ENCODE results near the gene TMEM117.

The TMEM117 gene

GRCh38 chr12:44397631-44398030 lies 561.8 kb downstream of the TMEM117 start:
- no peaks in the 10 kb centered on the region for H3K9me3 ChIP-seq (ENCODE audit: control insufficient read depth, low read length)
- no peak overlapping the region for H3K4me3 ChIP-seq (ENCODE audit: insufficient read depth, low read depth, low read length)
- no peaks in the 10 kb centered on the region for H3K4me1 ChIP-seq (ENCODE audit: control insufficient read depth, insufficient read depth, low read length)
- H3K36me3 ChIP-seq (ENCODE audit: control insufficient read depth, insufficient read depth, low read length): no peaks in the 10 kb centered on the region
- no peaks in the 10 kb centered on the region for H3K27me3 ChIP-seq (ENCODE audit: control insufficient read depth, insufficient read depth, low read length, poor library complexity, severe bottlenecking)
- 94 to 100% methylated on average over 2 to 3 of the region's 3 CpGs for WGBS, 2 experiments
- H3K27ac ChIP-seq (ENCODE audit: insufficient read depth, low read depth, low read length, poor library complexity, severe bottlenecking): no peak overlapping the region

DNA sequence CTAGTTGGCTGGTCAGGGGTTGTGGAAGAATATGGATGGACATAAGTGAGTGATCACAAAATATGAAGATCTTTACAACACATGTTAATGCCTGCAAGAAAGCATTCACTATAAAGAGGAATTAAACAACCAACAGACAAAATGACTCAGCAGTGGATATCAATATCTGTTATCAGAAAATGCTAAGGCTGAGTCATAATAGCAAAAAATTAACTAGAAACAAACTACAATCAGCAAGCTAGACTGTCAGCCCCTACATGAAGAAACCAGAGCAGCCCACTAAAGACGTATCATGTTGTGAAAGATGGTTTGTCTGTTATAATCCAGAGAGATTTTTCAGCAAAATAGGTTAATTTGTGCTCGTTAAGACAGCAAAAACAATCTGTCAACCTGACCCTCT lies 567.3 kb downstream of the TMEM117 start:
- no peak overlapping the region for H3K4me3 ChIP-seq (ENCODE audit: insufficient read depth, low read depth, low read length)
- 90% methylated on average over 2 of the region's 2 CpGs for WGBS, 2 experiments
- H3K27me3 ChIP-seq (ENCODE audit: control insufficient read depth, insufficient read depth, low read length, poor library complexity, severe bottlenecking): no peaks in the 10 kb centered on the region
- H3K36me3 ChIP-seq (ENCODE audit: control insufficient read depth, insufficient read depth, low read length): no peaks in the 10 kb centered on the region
- no peak overlapping the region for H3K27ac ChIP-seq (ENCODE audit: insufficient read depth, low read depth, low read length, poor library complexity, severe bottlenecking)
- H3K4me1 ChIP-seq (ENCODE audit: control insufficient read depth, insufficient read depth, low read length): no peaks in the 10 kb centered on the region
- H3K9me3 ChIP-seq (ENCODE audit: control insufficient read depth, low read length): no peaks in the 10 kb centered on the region

- Histone ChIP-seq H3K4me3 (ENCODE audit: insufficient read depth, low read depth, low read length) (no peak overlapping the region), H3K27me3 (ENCODE audit: control insufficient read depth, insufficient read depth, low read length, poor library complexity, severe bottlenecking) (no peaks in the 10 kb centered on the region), H3K9me3 (ENCODE audit: control insufficient read depth, low read length) (no peaks in the 10 kb centered on the region), H3K4me1 (ENCODE audit: control insufficient read depth, insufficient read depth, low read length) (no peaks in the 10 kb centered on the region), H3K27ac (ENCODE audit: insufficient read depth, low read depth, low read length, poor library complexity, severe bottlenecking) (no peak overlapping the region), H3K36me3 (ENCODE audit: control insufficient read depth, insufficient read depth, low read length) (no peaks in the 10 kb centered on the region)
- WGBS, 2 experiments: 34% methylated on average over 4 of the region's 4 CpGs
Observed at GRCh38 chr12:44405297-44405696, 569.4 kb downstream of the TMEM117 start.

DNA sequence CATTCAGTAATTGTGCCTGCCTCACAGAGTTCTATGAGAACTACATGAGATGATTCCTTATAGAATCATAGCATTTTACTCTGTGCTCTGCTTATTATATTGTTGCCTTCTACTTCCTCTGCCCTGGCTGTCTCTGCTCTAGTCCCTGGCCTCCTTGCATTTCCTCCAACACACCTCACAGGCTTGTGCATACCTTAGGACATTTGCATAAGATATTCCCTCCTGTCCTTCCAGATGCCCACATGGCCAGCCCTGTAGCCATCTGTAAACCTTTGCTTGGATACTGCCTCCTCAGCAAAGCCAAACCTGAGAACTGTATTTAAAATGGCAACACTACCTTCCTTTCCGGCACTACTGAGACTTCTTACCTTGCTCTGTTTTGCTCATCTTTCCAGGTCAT lies 586.7 kb downstream of the TMEM117 start:
- Histone ChIP-seq H3K36me3 (ENCODE audit: control insufficient read depth, insufficient read depth, low read length) (no peaks in the 10 kb centered on the region), H3K4me1 (ENCODE audit: control insufficient read depth, insufficient read depth, low read length) (no peaks in the 10 kb centered on the region), H3K27ac (ENCODE audit: insufficient read depth, low read depth, low read length, poor library complexity, severe bottlenecking) (no peak overlapping the region), H3K27me3 (ENCODE audit: control insufficient read depth, insufficient read depth, low read length, poor library complexity, severe bottlenecking) (no peaks in the 10 kb centered on the region), H3K9me3 (ENCODE audit: control insufficient read depth, low read length) (no peaks in the 10 kb centered on the region), H3K4me3 (ENCODE audit: insufficient read depth, low read depth, low read length) (no peak overlapping the region)
- WGBS, 2 experiments: 94 to 100% methylated on average over 1 of the region's 1 CpG

DNA sequence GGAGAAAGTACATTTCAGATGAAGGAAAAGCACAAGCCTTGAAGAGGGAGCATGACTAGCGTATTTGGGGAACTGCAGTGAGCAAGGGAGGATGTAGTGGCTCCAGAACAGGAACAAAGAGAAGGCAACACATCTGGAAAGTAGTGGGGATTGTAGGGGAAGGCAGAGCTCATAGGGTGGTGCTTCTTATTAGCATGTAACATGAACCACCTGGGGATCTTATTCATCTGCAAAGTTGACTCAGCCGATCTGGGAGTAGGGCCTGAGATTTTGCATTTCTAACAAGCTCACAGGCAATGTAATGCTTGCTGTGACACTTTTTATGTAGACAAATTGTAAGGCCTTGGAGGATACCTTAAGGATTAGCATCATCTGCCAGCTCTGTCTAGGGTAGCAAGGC lies 592.9 kb downstream of the TMEM117 start:
- no peaks in the 10 kb centered on the region for H3K36me3 ChIP-seq (ENCODE audit: control insufficient read depth, insufficient read depth, low read length)
- WGBS, 2 experiments: 23 to 32% methylated on average over 2 of the region's 2 CpGs

GRCh38 chr12:44431647-44432343 lies 595.9 kb downstream of the TMEM117 start:
- Histone ChIP-seq H3K9me3 (ENCODE audit: control insufficient read depth, low read length) (no peaks in the 10 kb centered on the region), H3K27ac (ENCODE audit: insufficient read depth, low read depth, low read length, poor library complexity, severe bottlenecking) (no peak overlapping the region), H3K27me3 (ENCODE audit: control insufficient read depth, insufficient read depth, low read length, poor library complexity, severe bottlenecking) (no peaks in the 10 kb centered on the region), H3K4me1 (ENCODE audit: control insufficient read depth, insufficient read depth, low read length) (no peaks in the 10 kb centered on the region), H3K4me3 (ENCODE audit: insufficient read depth, low read depth, low read length) (no peak overlapping the region), H3K36me3 (ENCODE audit: control insufficient read depth, insufficient read depth, low read length) (no peaks in the 10 kb centered on the region)
- WGBS, 2 experiments: 87 to 96% methylated on average over 7 to 10 of the region's 10 CpGs

More for the DNA sequence above, 592.9 kb downstream of the TMEM117 start:
- no peaks in the 10 kb centered on the region for H3K27me3 ChIP-seq (ENCODE audit: control insufficient read depth, insufficient read depth, low read length, poor library complexity, severe bottlenecking)
- no peak overlapping the region for H3K4me3 ChIP-seq (ENCODE audit: insufficient read depth, low read depth, low read length)
- H3K9me3 ChIP-seq (ENCODE audit: control insufficient read depth, low read length): no peaks in the 10 kb centered on the region
- no peaks in the 10 kb centered on the region for H3K4me1 ChIP-seq (ENCODE audit: control insufficient read depth, insufficient read depth, low read length)
- no peak overlapping the region for H3K27ac ChIP-seq (ENCODE audit: insufficient read depth, low read depth, low read length, poor library complexity, severe bottlenecking)

DNA sequence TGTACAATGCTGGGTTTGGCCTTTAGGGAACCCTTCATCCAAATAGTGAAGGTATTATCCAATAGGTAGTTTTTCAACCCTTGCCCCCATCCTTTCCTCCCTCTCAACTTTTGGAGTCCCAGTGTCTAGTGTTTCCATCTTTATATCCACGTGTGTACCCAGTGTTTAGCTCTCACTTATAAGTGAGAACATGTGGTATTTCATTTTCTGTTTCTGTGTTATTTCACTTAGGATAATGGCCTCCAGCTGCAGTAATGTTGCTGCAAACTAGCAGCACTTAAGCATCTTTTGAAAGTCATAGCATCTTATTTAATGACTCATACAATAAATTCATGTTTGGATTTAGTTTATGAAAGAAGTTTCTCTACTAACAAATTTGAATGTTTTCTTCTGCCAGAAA lies 597.8 kb downstream of the TMEM117 start:
- Histone ChIP-seq H3K36me3 (ENCODE audit: control insufficient read depth, insufficient read depth, low read length) (no peaks in the 10 kb centered on the region), H3K27me3 (ENCODE audit: control insufficient read depth, insufficient read depth, low read length, poor library complexity, severe bottlenecking) (no peaks in the 10 kb centered on the region), H3K4me1 (ENCODE audit: control insufficient read depth, insufficient read depth, low read length) (no peaks in the 10 kb centered on the region), H3K27ac (ENCODE audit: insufficient read depth, low read depth, low read length, poor library complexity, severe bottlenecking) (no peak overlapping the region), H3K4me3 (ENCODE audit: insufficient read depth, low read depth, low read length) (no peak overlapping the region), H3K9me3 (ENCODE audit: control insufficient read depth, low read length) (no peaks in the 10 kb centered on the region)
- WGBS, 2 experiments: 71 to 100% methylated on average over 1 of the region's 1 CpG

DNA sequence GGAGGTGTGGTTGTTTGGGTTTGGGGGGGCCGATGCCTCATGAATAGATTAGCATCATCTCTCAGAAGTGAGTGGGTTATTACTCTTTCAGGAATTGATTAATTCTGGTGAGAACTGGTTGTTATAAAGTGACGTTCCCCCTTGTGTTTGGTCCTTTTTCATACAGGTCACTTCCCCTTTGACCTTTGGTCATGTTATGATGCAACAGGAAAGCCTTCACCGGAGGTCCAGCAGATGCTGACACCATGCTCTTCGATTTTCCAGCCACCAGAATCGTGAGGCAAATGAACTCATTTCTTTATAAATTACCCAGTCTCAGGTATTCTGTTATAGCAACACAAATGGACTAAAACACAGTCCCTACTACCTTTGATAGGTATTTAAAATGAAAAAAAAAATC lies 600.9 kb downstream of the TMEM117 start:
- Histone ChIP-seq H3K27me3 (ENCODE audit: control insufficient read depth, insufficient read depth, low read length, poor library complexity, severe bottlenecking) (no peaks in the 10 kb centered on the region), H3K4me1 (ENCODE audit: control insufficient read depth, insufficient read depth, low read length) (no peaks in the 10 kb centered on the region), H3K9me3 (ENCODE audit: control insufficient read depth, low read length) (no peaks in the 10 kb centered on the region), H3K4me3 (ENCODE audit: insufficient read depth, low read depth, low read length) (no peak overlapping the region), H3K36me3 (ENCODE audit: control insufficient read depth, insufficient read depth, low read length) (no peaks in the 10 kb centered on the region), H3K27ac (ENCODE audit: insufficient read depth, low read depth, low read length, poor library complexity, severe bottlenecking) (no peak overlapping the region)
- 93 to 95% methylated on average over 5 of the region's 5 CpGs for WGBS, 2 experiments
